HG03045 (cell line): ENCODE results near the gene ALDH3B1.

Experiments used
- ATAC-seq: cut with Tn5 transposase; IDR thresholded peaks from one replicate; pipeline ENCODE4 v1.9.1; 2021; ENCODE audit warnings: mild to moderate bottlenecking, moderate library complexity; ENCODE audit not compliant: unreplicated experiment

ALDH3B1 gene

DNA sequence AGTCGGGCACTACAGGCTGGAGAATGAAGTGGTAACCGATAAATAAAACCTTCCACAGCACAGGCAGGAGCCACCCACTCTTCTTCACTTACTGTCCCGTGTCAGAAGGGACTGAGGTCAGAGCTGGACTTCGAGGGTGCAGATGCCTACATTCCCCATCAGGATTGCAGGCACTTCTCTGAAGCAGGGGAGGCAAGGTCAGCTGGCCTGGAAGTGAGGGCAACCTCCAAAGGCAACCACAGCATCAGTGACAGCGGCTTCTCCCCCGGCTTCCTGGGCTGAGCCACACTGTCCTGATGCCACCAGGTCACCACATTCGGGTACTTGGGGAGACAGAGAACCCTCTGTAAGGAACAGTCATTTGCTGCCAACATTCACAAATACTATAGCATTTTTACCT lies 51.4 kb downstream of the ALDH3B1 start:
- no peak for ATAC-seq

DNA sequence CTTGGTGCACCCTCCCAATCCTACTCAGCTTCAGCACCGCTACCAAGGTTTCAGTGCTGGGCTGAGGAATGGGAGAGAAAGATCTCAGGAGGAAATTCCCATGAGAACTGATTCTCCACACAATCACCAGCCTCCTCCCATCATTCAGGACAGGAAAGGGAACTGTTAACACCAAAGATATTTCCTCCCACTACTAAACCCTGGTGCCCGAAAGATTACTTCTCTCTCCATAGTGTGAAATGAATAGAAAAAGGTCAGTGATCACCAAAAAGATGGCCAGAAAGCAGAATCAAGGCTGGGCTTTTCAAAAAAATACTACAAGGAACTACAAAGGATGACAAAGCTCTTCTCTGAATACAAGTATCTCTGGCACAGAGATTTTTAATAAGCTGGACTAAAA lies 54.8 kb downstream of the ALDH3B1 start:
- ATAC-seq = no peak

DNA sequence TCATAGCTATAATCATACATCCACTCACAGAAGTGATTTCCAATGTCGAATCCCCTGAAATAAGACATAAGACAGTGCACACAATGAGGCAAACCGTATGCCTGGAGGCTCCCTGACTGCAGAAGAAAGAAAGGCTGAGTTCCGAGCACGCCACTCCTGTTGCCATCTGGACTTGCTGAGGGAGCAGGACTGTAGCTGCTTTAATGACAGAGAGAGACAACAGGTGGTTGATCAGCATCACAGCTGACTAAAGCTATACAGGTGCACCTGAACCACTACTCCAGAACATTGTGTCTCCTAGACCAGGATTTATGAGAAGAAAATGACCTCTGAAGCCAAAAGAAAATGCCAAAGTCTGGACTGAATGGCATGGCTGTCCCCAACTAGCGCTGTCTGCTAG lies 55.7 kb downstream of the ALDH3B1 start:
- ATAC-seq = no peak

DNA sequence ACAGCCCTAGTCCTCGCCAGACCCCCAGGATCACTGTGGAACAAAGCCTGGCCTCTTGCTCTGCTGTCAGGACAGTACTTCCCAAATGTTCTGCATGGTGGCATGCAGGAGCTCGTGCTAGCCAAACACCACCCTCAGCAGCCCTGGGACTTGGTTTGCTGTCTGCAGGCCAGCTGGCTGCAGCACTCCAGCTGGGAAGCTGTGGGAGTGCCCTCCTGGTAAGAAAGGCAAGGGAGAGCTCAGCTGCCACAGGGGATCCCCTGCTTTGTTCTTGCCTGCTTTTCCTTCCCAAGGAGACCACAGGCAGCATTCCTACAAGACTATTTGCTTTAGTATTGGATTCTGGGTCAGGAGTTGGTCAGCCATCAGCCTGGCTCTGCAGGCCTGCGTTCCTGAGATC lies 56.6 kb downstream of the ALDH3B1 start:
- ATAC-seq = no peak

DNA sequence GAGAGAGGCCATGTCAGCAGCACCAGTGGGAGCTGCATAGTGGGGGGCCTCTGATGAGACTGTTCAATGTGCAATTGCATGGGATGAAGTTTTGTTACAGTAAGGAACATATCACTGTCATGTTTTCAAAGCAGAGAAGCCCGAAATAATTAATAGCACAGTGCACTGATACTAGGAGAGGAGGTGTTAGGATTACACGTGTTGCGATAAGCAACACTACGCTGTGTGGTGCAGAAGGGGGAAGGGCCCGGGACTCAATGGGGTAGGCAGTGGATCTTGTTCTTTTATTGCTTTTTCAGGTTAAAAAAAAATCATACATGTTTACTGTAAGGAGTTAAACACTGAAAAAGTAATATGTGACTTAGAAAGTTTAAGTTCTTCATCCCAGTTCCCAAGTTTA lies 57.9 kb downstream of the ALDH3B1 start:
- ATAC-seq = no peak

DNA sequence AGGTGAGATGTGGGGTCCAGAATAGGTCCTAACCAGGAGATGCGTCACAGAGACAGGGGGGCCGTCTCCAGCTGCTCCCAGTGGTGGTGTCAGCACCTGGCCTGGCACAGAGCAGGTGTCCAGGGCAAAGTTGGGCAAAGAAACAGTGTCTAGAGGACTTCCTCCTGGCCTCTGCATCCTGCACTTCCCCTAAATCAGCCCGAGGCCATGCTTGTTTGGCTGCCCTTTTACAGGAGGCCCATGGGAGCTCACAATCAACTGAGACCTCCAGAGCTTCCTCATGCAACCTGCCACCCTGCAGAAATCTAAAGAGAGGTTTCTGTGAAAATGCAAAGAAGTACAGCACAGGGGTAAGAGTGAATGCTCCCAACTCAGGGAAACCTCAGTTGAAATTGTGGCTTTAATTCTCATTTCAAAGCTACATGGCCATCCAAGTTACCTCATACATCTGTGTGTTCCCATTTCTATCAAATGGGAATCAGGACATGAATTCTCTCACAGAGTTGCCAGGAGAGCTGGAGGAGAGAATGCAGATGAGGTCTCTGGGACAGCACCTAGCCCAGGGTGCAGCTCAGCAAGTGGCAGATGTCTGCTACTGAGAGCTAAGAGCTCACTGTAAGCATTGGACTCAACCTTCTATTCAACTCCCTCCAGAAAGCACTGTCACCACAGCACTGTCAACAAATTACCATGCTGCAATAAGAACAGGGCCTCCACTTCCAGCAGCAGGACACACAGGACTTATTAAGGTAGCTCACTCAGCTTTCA lies 61.3 kb downstream of the ALDH3B1 start:
- no peak for ATAC-seq

DNA sequence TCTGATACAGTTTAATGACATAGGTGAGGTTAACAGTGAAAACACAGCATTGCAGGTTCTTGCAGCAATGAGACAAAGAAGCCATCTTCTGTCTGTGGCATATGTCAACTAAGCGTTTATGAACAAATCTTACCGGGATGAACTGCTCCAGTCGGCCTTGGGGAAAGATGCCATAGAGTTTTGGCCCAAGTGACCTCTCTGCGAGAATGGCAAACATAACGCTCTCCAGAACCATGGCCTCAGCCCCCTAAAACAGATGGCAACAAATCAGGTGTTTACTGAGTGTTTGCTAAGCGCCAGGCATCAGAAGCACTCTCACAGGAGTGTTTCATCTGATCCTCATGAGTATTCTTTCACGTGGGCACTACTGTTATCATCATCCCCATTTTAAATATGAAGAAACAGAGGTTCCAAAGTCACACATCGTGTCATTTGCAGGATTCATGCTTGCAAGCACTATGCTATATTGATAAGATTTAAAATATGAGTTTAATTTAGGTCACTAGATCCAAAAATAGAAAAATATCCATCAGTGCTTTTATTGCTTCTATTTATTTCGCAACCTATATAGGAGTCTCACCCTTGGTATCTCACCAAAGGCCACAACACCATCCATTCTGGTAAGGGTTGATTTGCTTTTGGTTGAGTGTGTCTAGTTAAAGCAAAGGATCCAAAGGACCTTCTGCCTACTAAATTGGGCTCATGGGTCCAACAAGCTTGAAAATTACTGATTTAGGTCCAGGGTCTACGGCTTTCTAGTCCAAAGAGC lies 64.6 kb downstream of the ALDH3B1 start:
- ATAC-seq = no peak

DNA sequence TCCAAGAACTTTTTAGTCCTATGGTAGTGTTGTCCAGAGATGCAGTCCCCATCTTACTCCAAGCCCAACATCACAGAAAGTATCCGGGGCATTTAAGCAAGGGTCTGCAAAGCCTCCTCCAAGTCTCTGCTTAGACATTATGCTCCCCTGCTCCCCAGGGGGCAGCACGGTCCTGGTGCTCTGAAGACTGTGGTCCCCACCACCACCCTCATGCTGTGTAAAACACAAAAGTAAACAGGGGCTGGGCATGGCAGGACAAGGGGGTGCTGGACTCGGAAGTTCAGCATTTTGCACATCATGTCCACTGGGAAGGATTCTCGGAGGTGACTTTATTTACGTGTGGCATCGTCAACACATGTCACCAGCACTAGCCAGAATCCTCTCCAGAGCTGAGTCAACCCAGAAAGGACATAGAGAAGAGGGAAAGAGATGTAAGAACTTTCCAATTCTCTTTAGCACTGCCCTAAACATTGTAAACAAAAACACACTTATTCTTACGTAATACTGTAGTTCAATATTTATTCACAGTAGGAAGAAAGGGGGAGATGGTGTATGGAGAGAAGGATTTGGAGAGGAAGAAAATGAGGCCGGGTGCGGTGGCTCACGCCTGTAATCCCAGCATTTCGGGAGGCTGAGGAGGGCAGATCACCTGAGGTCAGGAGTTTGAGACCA lies 66.4 kb downstream of the ALDH3B1 start:
- no peak for ATAC-seq

DNA sequence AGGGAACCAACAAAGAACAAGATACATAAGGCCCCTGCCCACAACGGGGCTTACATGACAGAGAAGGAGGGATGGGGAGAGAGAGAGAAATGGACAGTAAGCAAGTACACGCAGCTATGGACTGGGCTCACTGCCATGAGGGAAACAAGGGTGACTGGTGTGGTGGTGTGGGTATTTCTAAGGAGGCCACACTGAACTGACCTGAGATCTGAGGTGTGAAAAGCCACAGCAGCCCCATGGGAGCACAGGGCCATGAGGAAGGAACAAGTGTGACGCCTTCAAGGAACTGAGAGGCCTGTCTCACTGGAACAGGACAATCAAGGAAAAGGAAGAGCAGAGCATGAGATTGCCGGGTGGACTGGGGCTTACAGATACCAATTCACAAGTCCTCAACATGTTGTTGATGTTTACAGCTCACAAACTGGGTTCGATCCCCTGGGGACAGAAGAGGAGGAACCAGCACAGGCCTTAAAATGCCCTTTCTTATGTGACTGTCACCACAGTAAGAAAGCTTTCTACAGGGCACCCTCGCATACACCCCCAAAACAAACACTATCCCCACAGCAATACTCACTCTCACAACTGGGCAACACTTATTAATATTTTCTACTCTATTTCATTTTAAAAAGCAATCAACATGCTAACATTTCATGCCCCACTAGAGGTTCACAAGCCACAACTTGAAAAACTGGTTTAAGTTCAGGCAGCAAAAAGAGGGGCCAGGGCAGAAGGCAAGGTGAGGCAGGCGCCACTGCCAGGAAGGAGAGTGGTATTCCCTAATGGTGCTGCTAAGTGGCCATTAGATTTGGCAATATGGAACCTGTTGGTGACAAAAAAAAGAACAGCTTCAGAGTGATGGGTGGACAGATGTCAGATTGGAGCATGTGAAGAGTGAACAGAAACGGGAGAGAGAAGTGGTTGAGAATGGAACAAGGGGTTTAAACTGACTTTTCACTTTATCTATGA lies 67.8 kb downstream of the ALDH3B1 start:
- ATAC-seq = no peak
